Measurements from ENCODE around the gene ITCH.

The ITCH gene

GRCh38 chr20:34363062-34363464, at the start of gene ITCH:
ITCH (plus strand) TSS chr20:34363273; CDS start chr20:34393812, 30,539 bp downstream.
- no peak for TF ChIP-seq CTCF (IDR thresholded peaks at IDR 0.05; ENCODE audit: borderline replicate concordance, insufficient read depth, low read depth, low read length)

GRCh38 chr20:34315236-34315635, 47.8 kb upstream of the ITCH start:
- no peak for TF ChIP-seq CTCF (IDR thresholded peaks at IDR 0.05; ENCODE audit: borderline replicate concordance, insufficient read depth, low read depth, low read length)
- no peak overlapping the region for H3K4me3 ChIP-seq (ENCODE audit: low read depth, low read length)

More at GRCh38 chr20:34363062-34363464, at the start of gene ITCH:
- peak within 1 kb of the TSS; percentile 74 for H3K4me3 ChIP-seq (ENCODE audit: low read depth, low read length)

- H3K4me3 ChIP-seq (ENCODE audit: low read depth, low read length), result no peak overlapping the region
- TF ChIP-seq CTCF (IDR thresholded peaks at IDR 0.05; ENCODE audit: borderline replicate concordance, insufficient read depth, low read depth, low read length), result no peak
Measured at GRCh38 chr20:34316196-34316814, 46.8 kb upstream of the ITCH start.

GRCh38 chr20:34318609-34319443, 44.2 kb upstream of the ITCH start:
- TF ChIP-seq CTCF (IDR thresholded peaks at IDR 0.05; ENCODE audit: borderline replicate concordance, insufficient read depth, low read depth, low read length), result no peak

GRCh38 chr20:34320861-34321260, 42.2 kb upstream of the ITCH start:
- H3K4me3 ChIP-seq (ENCODE audit: low read depth, low read length), result no peak overlapping the region
- no peak for TF ChIP-seq CTCF (IDR thresholded peaks at IDR 0.05; ENCODE audit: borderline replicate concordance, insufficient read depth, low read depth, low read length)

More at GRCh38 chr20:34318609-34319443, 44.2 kb upstream of the ITCH start:
- H3K4me3 ChIP-seq (ENCODE audit: low read depth, low read length), result no peak overlapping the region

- no peak for TF ChIP-seq CTCF (IDR thresholded peaks at IDR 0.05; ENCODE audit: borderline replicate concordance, insufficient read depth, low read depth, low read length)
- H3K4me3 ChIP-seq (ENCODE audit: low read depth, low read length), result no peak overlapping the region
Measured at GRCh38 chr20:34322267-34323105, 40.6 kb upstream of the ITCH start.
